ENCODE measurements around the gene MSTN. TPM values are rescaled to one million over a fixed set of nuclear protein-coding genes. Genes with fewer than 3 reads are reported as not detected.

MSTN gene
- total RNA-seq, 2 donors from 2014 or later, result not detected

- no peak for DNase-seq
- Histone ChIP-seq H3K4me3 (ENCODE audit: low read length) (no peak overlapping the region), H3K27ac (ENCODE audit: low read depth, low read length) (no peak overlapping the region), H3K4me1 (ENCODE audit: control insufficient read depth, insufficient read depth, low read length) (no peaks in the 10 kb centered on the region), H3K27me3 (ENCODE audit: control insufficient read depth, insufficient read depth, low read length, poor library complexity, severe bottlenecking) (no peaks in the 10 kb centered on the region), H3K36me3 (ENCODE audit: control insufficient read depth, insufficient read depth, low read length) (no peaks in the 10 kb centered on the region), H3K9me3 (ENCODE audit: control insufficient read depth, low read length) (no peaks in the 10 kb centered on the region), H3K9ac (ENCODE audit: extremely low read depth, low read length, poor library complexity, severe bottlenecking) (no peak overlapping the region)
- peaks cover 3% of the 10 kb centered on the region for H3K36me3 Mint-ChIP-seq (ENCODE audit: low read depth)
- peaks cover 11% of the 10 kb centered on the region for H3K9me3 Mint-ChIP-seq
- H3K4me1 Mint-ChIP-seq, result no peaks in the 10 kb centered on the region
- TF ChIP-seq, protein P1, sequence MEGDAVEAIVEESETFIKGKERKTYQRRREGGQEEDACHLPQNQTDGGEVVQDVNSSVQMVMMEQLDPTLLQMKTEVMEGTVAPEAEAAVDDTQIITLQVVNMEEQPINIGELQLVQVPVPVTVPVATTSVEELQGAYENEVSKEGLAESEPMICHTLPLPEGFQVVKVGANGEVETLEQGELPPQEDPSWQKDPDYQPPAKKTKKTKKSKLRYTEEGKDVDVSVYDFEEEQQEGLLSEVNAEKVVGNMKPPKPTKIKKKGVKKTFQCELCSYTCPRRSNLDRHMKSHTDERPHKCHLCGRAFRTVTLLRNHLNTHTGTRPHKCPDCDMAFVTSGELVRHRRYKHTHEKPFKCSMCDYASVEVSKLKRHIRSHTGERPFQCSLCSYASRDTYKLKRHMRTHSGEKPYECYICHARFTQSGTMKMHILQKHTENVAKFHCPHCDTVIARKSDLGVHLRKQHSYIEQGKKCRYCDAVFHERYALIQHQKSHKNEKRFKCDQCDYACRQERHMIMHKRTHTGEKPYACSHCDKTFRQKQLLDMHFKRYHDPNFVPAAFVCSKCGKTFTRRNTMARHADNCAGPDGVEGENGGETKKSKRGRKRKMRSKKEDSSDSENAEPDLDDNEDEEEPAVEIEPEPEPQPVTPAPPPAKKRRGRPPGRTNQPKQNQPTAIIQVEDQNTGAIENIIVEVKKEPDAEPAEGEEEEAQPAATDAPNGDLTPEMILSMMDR (conservative IDR thresholded peaks at IDR 0.05), result no peak
- no peak overlapping the region for H3K27ac Mint-ChIP-seq
- 82 to 100% methylated on average over 1 to 2 of the region's 2 CpGs for WGBS, 2 experiments (ENCODE audit: insufficient coverage in 1 of 2, insufficient read length in 1 of 2)
- peaks cover 2% of the 10 kb centered on the region for H3K27me3 Mint-ChIP-seq (ENCODE audit: insufficient read depth)
- H3K4me3 Mint-ChIP-seq, result no peak overlapping the region
These were observed 43.0 kb upstream of the MSTN start for GRCh38 chr2:190105554-190105953.

DNA sequence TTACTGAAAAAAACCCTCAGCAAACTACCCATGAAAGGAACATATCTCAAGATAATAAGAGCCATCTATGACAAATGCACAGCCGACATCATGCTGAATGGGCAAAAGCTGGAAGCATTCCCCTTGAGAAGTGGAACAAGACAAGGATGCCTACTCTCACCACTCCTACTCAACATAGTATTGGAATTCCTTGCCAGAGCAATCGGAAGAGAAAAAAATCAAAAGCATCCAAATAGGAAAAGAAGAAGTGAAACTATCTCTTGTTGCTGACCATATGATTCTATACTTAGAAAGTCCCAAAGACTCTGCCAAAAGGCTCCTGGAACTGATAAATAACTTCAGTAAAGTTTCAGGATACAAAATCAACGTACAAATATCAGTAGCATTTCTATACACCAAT, 40.6 kb upstream of the MSTN start:
- no peak overlapping the region for H3K4me3 ChIP-seq (ENCODE audit: low read length)
- no peak overlapping the region for H3K9ac ChIP-seq (ENCODE audit: extremely low read depth, low read length, poor library complexity, severe bottlenecking)
- no peaks in the 10 kb centered on the region for H3K4me1 ChIP-seq (ENCODE audit: control insufficient read depth, insufficient read depth, low read length)
- Mint-ChIP-seq H3K36me3 (ENCODE audit: low read depth) (peaks cover 3% of the 10 kb centered on the region), H3K4me3 (no peak overlapping the region), H3K27me3 (ENCODE audit: insufficient read depth) (peaks cover 2% of the 10 kb centered on the region), H3K9me3 (peaks cover 11% of the 10 kb centered on the region), H3K4me1 (peaks cover 5% of the 10 kb centered on the region), H3K27ac (no peak overlapping the region)
- TF ChIP-seq, protein P1 (conservative IDR thresholded peaks at IDR 0.05), result no peak
- H3K9me3 ChIP-seq (ENCODE audit: control insufficient read depth, low read length), result peaks cover 11% of the 10 kb centered on the region
- H3K27ac ChIP-seq (ENCODE audit: low read depth, low read length), result no peak overlapping the region
- 83 to 92% methylated on average over 2 to 3 of the region's 3 CpGs for WGBS, 2 experiments (ENCODE audit: insufficient coverage in 1 of 2, insufficient read length in 1 of 2)
- H3K27me3 ChIP-seq (ENCODE audit: control insufficient read depth, insufficient read depth, low read length, poor library complexity, severe bottlenecking), result no peaks in the 10 kb centered on the region
- no peak for DNase-seq
- no peaks in the 10 kb centered on the region for H3K36me3 ChIP-seq (ENCODE audit: control insufficient read depth, insufficient read depth, low read length)

DNA sequence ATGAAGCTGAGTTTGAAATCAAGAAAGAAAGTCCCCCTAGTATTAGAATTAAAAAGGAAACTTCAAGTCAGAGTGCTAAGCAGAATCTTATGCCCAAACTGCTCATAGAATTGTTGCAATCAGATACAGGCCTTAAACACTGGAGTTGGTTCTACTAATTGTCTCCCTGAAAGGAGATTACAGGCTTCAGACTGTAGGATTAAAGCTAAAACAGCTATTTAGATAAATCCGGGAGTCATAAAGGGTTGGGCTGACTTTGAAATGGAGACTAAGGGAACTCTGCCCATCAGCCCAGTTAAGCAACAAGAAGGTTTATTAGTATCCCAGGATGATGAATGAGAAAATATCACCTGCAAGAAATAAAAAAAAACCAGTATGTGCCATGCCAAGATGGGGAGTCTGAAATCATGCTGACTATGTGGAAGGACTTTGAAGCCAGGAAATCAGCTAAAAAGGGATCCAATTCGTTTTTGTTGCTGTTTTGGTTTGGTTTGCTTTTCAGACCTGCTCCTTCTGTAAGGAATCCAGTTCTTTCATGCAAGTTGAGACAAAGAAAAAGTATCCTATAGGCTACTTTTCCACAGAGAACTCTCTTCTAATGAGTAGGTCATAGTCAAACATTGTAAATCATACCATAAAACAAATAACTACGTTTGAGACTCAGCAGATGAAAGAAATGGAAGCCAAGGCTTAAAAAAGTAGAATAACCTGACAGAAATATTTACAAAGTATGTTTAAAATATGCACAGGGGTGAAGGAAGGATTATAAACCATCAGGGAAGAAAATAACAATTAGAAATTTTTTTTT, 37.6 kb upstream of the MSTN start:
- Histone ChIP-seq H3K4me3 (ENCODE audit: low read length) (no peak overlapping the region), H3K27ac (ENCODE audit: low read depth, low read length) (no peak overlapping the region), H3K36me3 (ENCODE audit: control insufficient read depth, insufficient read depth, low read length) (no peaks in the 10 kb centered on the region), H3K4me1 (ENCODE audit: control insufficient read depth, insufficient read depth, low read length) (no peaks in the 10 kb centered on the region), H3K27me3 (ENCODE audit: control insufficient read depth, insufficient read depth, low read length, poor library complexity, severe bottlenecking) (no peaks in the 10 kb centered on the region), H3K9me3 (ENCODE audit: control insufficient read depth, low read length) (peaks cover 16% of the 10 kb centered on the region), H3K9ac (ENCODE audit: extremely low read depth, low read length, poor library complexity, severe bottlenecking) (no peak overlapping the region)
- Mint-ChIP-seq H3K9me3 (peaks cover 21% of the 10 kb centered on the region), H3K27ac (no peak overlapping the region), H3K4me3 (no peak overlapping the region), H3K27me3 (ENCODE audit: insufficient read depth) (peaks cover 2% of the 10 kb centered on the region), H3K36me3 (ENCODE audit: low read depth) (peaks cover 8% of the 10 kb centered on the region), H3K4me1 (peaks cover 5% of the 10 kb centered on the region)
- TF ChIP-seq, protein P1 (conservative IDR thresholded peaks at IDR 0.05), result no peak
- DNase-seq, result no peak
- 80 to 95% methylated on average over 2 to 3 of the region's 3 CpGs for WGBS, 2 experiments (ENCODE audit: insufficient coverage in 1 of 2, insufficient read length in 1 of 2)
